ENCODE results near the gene RPL22. TPM values are rescaled to one million over a fixed set of nuclear protein-coding genes. Genes with fewer than 3 reads are reported as not detected.

The RPL22 gene
- total and polyA plus RNA-seq, 12 donors = 223 to 639 (median 277) TPM

DNA sequence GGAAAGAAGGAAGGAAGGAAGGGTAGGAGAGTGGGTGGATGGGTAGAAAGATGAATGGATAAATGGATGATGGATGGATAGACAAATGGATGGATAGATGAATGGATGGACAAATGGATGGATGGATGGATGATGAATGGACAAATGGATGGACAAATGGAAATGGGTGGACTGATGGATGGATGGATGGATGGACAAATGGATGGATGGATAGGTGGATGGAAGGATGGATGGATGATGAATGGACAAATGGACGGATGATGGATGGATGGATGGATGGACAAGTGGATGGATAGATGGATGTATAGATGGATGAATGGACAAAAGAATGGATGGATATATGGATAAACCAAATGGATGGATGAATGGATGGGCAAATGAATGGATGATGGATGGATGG is 49.8 kb downstream of the RPL22 start:
- 93 to 95% methylated on average over 1 of the region's 1 CpG for WGBS, 2 donors
- intact Hi-C loops (cut with DNase I) = no loop called here

GRCh38 chr1:6148497-6149241 is 50.7 kb downstream of the RPL22 start:
- ATAC-seq = peak in 7 of 8 donors; percentile 39 to 69 (median 54)
- TF ChIP-seq, protein P1, sequence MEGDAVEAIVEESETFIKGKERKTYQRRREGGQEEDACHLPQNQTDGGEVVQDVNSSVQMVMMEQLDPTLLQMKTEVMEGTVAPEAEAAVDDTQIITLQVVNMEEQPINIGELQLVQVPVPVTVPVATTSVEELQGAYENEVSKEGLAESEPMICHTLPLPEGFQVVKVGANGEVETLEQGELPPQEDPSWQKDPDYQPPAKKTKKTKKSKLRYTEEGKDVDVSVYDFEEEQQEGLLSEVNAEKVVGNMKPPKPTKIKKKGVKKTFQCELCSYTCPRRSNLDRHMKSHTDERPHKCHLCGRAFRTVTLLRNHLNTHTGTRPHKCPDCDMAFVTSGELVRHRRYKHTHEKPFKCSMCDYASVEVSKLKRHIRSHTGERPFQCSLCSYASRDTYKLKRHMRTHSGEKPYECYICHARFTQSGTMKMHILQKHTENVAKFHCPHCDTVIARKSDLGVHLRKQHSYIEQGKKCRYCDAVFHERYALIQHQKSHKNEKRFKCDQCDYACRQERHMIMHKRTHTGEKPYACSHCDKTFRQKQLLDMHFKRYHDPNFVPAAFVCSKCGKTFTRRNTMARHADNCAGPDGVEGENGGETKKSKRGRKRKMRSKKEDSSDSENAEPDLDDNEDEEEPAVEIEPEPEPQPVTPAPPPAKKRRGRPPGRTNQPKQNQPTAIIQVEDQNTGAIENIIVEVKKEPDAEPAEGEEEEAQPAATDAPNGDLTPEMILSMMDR (IDR thresholded peaks at IDR 0.05) = no peak
- 3 to 4% methylated on average over 36 to 53 of the region's 53 CpGs for WGBS, 2 donors
- Histone ChIP-seq H3K27me3 (peaks cover 8 to 67% (median 49%) of the 10 kb centered on the region in 7 donors), H3K36me3 (no peaks in the 10 kb centered on the region), H3K27ac (no peak overlapping the region), H3K4me3 (peak overlapping the region in 1 of 10 donors; percentile 14), H3K9me3 (no peaks in the 10 kb centered on the region), H3K4me1 (peaks cover 0 to 9% (median 5%) of the 10 kb centered on the region in 9 donors)
- intact Hi-C loops (cut with DNase I) = no loop called here
- peak in 1 of 2 donors; percentile 48 for DNase-seq

More for the DNA sequence above, 49.8 kb downstream of the RPL22 start:
- Histone ChIP-seq H3K27me3 (peaks cover 8 to 58% (median 43%) of the 10 kb centered on the region in 7 donors), H3K9me3 (no peaks in the 10 kb centered on the region), H3K27ac (no peak overlapping the region), H3K4me1 (peaks cover 0 to 9% (median 5%) of the 10 kb centered on the region in 9 donors), H3K4me3 (no peak overlapping the region), H3K36me3 (no peaks in the 10 kb centered on the region)
- no peak for DNase-seq
- no peak for ATAC-seq
- TF ChIP-seq, protein P1 (IDR thresholded peaks at IDR 0.05) = no peak

GRCh38 chr1:6145864-6146410 is 53.5 kb downstream of the RPL22 start:
- Histone ChIP-seq H3K9me3 (no peaks in the 10 kb centered on the region), H3K4me3 (no peak overlapping the region), H3K4me1 (peaks cover 0 to 9% (median 5%) of the 10 kb centered on the region in 9 donors), H3K27ac (no peak overlapping the region), H3K27me3 (peaks cover 8 to 66% (median 50%) of the 10 kb centered on the region in 7 donors), H3K36me3 (no peaks in the 10 kb centered on the region)
- 86 to 87% methylated on average over 24 of the region's 24 CpGs for WGBS, 2 donors
- ATAC-seq (no peak), DNase-seq (no peak)
- TF ChIP-seq, protein P1 (IDR thresholded peaks at IDR 0.05) = no peak
- intact Hi-C loops (cut with DNase I) = no loop called here

- Histone ChIP-seq H3K4me3 (no peak overlapping the region), H3K27ac (no peak overlapping the region), H3K4me1 (peaks cover 0 to 9% (median 5%) of the 10 kb centered on the region in 9 donors), H3K9me3 (no peaks in the 10 kb centered on the region), H3K27me3 (peaks cover 8 to 66% (median 50%) of the 10 kb centered on the region in 7 donors), H3K36me3 (no peaks in the 10 kb centered on the region)
- TF ChIP-seq, protein P1 (IDR thresholded peaks at IDR 0.05) = no peak
- intact Hi-C loops (cut with DNase I) = no loop called here
- DNase-seq (no peak), ATAC-seq (no peak)
- 36 to 62% methylated on average over 2 of the region's 2 CpGs for WGBS, 2 donors
These were observed 54.0 kb downstream of the RPL22 start for GRCh38 chr1:6145396-6145750.
